ENCODE measurements around the gene PDS5A.

DNA sequence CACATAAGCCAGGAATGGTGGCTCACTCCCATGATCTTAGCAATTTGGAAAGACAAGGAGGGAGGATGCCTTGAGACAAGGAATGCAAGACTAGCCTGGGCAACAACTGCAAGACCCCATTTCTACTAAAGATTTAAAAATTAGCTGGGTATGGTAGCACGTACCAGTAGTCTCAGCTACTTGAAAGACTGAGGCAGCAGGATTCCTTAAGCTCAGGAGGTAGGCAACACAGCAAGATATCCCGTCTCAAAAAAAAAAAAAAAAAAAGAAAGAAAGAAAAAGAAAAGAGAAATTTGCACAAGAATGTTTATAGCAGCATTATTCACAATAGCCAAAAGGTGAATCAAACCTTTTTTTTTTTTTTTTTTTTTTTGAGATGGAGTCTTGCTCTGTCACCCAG is 29.7 kb downstream of the PDS5A start:
- TF ChIP-seq TOX (CRISPR knock-in tag; IDR thresholded peaks at IDR 0.05; ENCODE audit: borderline replicate concordance): no peak
- TF ChIP-seq, protein P1, sequence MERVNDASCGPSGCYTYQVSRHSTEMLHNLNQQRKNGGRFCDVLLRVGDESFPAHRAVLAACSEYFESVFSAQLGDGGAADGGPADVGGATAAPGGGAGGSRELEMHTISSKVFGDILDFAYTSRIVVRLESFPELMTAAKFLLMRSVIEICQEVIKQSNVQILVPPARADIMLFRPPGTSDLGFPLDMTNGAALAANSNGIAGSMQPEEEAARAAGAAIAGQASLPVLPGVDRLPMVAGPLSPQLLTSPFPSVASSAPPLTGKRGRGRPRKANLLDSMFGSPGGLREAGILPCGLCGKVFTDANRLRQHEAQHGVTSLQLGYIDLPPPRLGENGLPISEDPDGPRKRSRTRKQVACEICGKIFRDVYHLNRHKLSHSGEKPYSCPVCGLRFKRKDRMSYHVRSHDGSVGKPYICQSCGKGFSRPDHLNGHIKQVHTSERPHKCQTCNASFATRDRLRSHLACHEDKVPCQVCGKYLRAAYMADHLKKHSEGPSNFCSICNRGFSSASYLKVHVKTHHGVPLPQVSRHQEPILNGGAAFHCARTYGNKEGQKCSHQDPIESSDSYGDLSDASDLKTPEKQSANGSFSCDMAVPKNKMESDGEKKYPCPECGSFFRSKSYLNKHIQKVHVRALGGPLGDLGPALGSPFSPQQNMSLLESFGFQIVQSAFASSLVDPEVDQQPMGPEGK (CRISPR knock-in tag; IDR thresholded peaks at IDR 0.05; ENCODE audit: borderline replicate concordance): no peak
- TF ChIP-seq, protein P2, sequence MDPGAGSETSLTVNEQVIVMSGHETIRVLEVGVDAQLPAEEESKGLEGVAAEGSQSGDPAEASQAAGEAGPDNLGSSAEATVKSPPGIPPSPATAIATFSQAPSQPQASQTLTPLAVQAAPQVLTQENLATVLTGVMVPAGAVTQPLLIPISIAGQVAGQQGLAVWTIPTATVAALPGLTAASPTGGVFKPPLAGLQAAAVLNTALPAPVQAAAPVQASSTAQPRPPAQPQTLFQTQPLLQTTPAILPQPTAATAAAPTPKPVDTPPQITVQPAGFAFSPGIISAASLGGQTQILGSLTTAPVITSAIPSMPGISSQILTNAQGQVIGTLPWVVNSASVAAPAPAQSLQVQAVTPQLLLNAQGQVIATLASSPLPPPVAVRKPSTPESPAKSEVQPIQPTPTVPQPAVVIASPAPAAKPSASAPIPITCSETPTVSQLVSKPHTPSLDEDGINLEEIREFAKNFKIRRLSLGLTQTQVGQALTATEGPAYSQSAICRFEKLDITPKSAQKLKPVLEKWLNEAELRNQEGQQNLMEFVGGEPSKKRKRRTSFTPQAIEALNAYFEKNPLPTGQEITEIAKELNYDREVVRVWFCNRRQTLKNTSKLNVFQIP (CRISPR knock-in tag; IDR thresholded peaks at IDR 0.05; ENCODE audit: borderline replicate concordance, low read depth): no peak
- TF ChIP-seq CSDC2 (CRISPR knock-in tag; IDR thresholded peaks at IDR 0.05): no peak
